ENCODE measurements around the gene ZBED5.

The ZBED5 gene

GRCh38 chr11:10876158-10876557 is 18.3 kb upstream of the ZBED5 start:
- no peak for TF ChIP-seq CTCF (IDR thresholded peaks at IDR 0.05; ENCODE audit: extremely low read depth, missing control alignments)
- no peak for DNase-seq (ENCODE audit: low spot score)

- no peak for DNase-seq (ENCODE audit: low spot score)
- TF ChIP-seq CTCF (IDR thresholded peaks at IDR 0.05; ENCODE audit: extremely low read depth, missing control alignments) = no peak
Measured at GRCh38 chr11:10875430-10876021, 17.7 kb upstream of the ZBED5 start.

GRCh38 chr11:10872097-10872496 is 14.2 kb upstream of the ZBED5 start:
- TF ChIP-seq CTCF (IDR thresholded peaks at IDR 0.05; ENCODE audit: extremely low read depth, missing control alignments) = no peak
- DNase-seq (ENCODE audit: low spot score) = no peak

- no peak for DNase-seq (ENCODE audit: low spot score)
- no peak for TF ChIP-seq CTCF (IDR thresholded peaks at IDR 0.05; ENCODE audit: extremely low read depth, missing control alignments)
Measured at GRCh38 chr11:10868352-10868751, 10.5 kb upstream of the ZBED5 start.

GRCh38 chr11:10866893-10867331 is 9.1 kb upstream of the ZBED5 start:
- DNase-seq (ENCODE audit: low spot score) = no peak
- TF ChIP-seq CTCF (IDR thresholded peaks at IDR 0.05; ENCODE audit: extremely low read depth, missing control alignments) = no peak

GRCh38 chr11:10865837-10866270 is 8.0 kb upstream of the ZBED5 start:
- DNase-seq (ENCODE audit: low spot score) = no peak
- TF ChIP-seq CTCF (IDR thresholded peaks at IDR 0.05; ENCODE audit: extremely low read depth, missing control alignments) = no peak

GRCh38 chr11:10864688-10865087 is 6.8 kb upstream of the ZBED5 start:
- no peak for TF ChIP-seq CTCF (IDR thresholded peaks at IDR 0.05; ENCODE audit: extremely low read depth, missing control alignments)
- DNase-seq (ENCODE audit: low spot score) = no peak

Measured in GM20000 (cell line).